A549 (cell line): Measurements from ENCODE around the gene ARHGAP11A. TPM values are rescaled to one million over a fixed set of nuclear protein-coding genes. Genes with fewer than 3 reads are reported as not detected.

Experiments used
- polyA plus RNA-seq, 4 experiments: library from polyadenylated mRNA; depleted of rRNA in 3 of 4; stranded (reverse); fragments of >200 nt; fragmentation: RNase III in 1 of 4; extraction: RNeasy Plus Mini Kit Qiagen cat#74134 plus additional on column Dnase treatment in 1 of 4; gene quantifications; 2 replicates in 3 of 4; 3 replicates in 1 of 4; pipeline ENCODE4 v1.2.3, GENCODE V29; 2011 to 2017
- small RNA-seq, 6 experiments: library from RNA; depleted of rRNA; stranded (forward); fragments of <200 nt; gene quantifications; one replicate each; pipeline ENCODE3, GENCODE V24; 2012

Gene ARHGAP11A
- polyA plus RNA-seq, 2 of the 4 experiments (the other 2 are of a cell fraction), result 39.3 to 121 TPM

Small RNAs within 50 kb of the gene (small RNA-seq; reads per million reads assigned to genes)
- gene RN7SL286P, result 0 reads per million in 6 experiments

Other genes starting within 250 kb of the ARHGAP11A start
- gene GOLGA8K, start 212.2 kb upstream of the ARHGAP11A start, polyA plus RNA-seq (2011; rRNA removed), result 0.77 and 0.83 TPM in 2 replicates
- 0.43 to 0.87 TPM (median 0.75 TPM) in 3 replicates for gene GOLGA8K, start 212.2 kb upstream of the ARHGAP11A start, polyA plus RNA-seq (2017; fragmentation: RNase III; extraction: RNeasy Plus Mini Kit Qiagen cat#74134 plus additional on column Dnase treatment)
- 1.0 TPM in 2 replicates for gene GOLGA8O, start 159.9 kb upstream of the ARHGAP11A start, polyA plus RNA-seq (2011; rRNA removed)
- 0.28 to 0.51 TPM (median 0.39 TPM) in 3 replicates for gene GOLGA8O, start 159.9 kb upstream of the ARHGAP11A start, polyA plus RNA-seq (2017; fragmentation: RNase III; extraction: RNeasy Plus Mini Kit Qiagen cat#74134 plus additional on column Dnase treatment)
- 3.1 and 3.3 TPM in 2 replicates for gene GOLGA8N, start 22.0 kb upstream of the ARHGAP11A start, polyA plus RNA-seq (2011; rRNA removed)
- 3.0 to 3.9 TPM (median 3.0 TPM) in 3 replicates for gene GOLGA8N, start 22.0 kb upstream of the ARHGAP11A start, polyA plus RNA-seq (2017; fragmentation: RNase III; extraction: RNeasy Plus Mini Kit Qiagen cat#74134 plus additional on column Dnase treatment)
- gene SCG5, start 26.2 kb downstream of the ARHGAP11A start, polyA plus RNA-seq (2011; rRNA removed), result 9.4 and 10.5 TPM in 2 replicates
- 0.72 to 1.7 TPM (median 1.4 TPM) in 3 replicates for gene SCG5, start 26.2 kb downstream of the ARHGAP11A start, polyA plus RNA-seq (2017; fragmentation: RNase III; extraction: RNeasy Plus Mini Kit Qiagen cat#74134 plus additional on column Dnase treatment)
- gene GREM1, start 102.5 kb downstream of the ARHGAP11A start, polyA plus RNA-seq (2011; rRNA removed), result 10.5 and 11.0 TPM in 2 replicates
- gene GREM1, start 102.5 kb downstream of the ARHGAP11A start, polyA plus RNA-seq (2017; fragmentation: RNase III; extraction: RNeasy Plus Mini Kit Qiagen cat#74134 plus additional on column Dnase treatment), result 3.4 to 4.4 TPM (median 3.5 TPM) in 3 replicates